ENCODE data around the gene RASGRP4.

Gene RASGRP4

GRCh38 chr19:38378866-38379265 is 47.2 kb downstream of the RASGRP4 start:
- DNase-seq (ENCODE audit: low spot score), result no peak
- in situ Hi-C loops (cut with MboI; ENCODE audit: low pct_unique_long_range_greater_than_20kb, low sequenced_read_pairs, unreplicated experiment), result no loop called here
- no peak for TF ChIP-seq CTCF (IDR thresholded peaks at IDR 0.05; ENCODE audit: extremely low read depth, insufficient read depth, missing control alignments)

GRCh38 chr19:38377052-38377451 is 49.0 kb downstream of the RASGRP4 start:
- in situ Hi-C loops (cut with MboI; ENCODE audit: low pct_unique_long_range_greater_than_20kb, low sequenced_read_pairs, unreplicated experiment), result no loop called here
- no peak for TF ChIP-seq CTCF (IDR thresholded peaks at IDR 0.05; ENCODE audit: extremely low read depth, insufficient read depth, missing control alignments)
- DNase-seq (ENCODE audit: low spot score), result no peak

GRCh38 chr19:38376576-38376975 is 49.4 kb downstream of the RASGRP4 start:
- TF ChIP-seq CTCF (IDR thresholded peaks at IDR 0.05; ENCODE audit: extremely low read depth, insufficient read depth, missing control alignments), result no peak
- DNase-seq (ENCODE audit: low spot score), result no peak
- in situ Hi-C loops (cut with MboI; ENCODE audit: low pct_unique_long_range_greater_than_20kb, low sequenced_read_pairs, unreplicated experiment), result no loop called here

GRCh38 chr19:38375748-38376147 is 50.3 kb downstream of the RASGRP4 start:
- no peak for DNase-seq (ENCODE audit: low spot score)
- in situ Hi-C loops (cut with MboI; ENCODE audit: low pct_unique_long_range_greater_than_20kb, low sequenced_read_pairs, unreplicated experiment), result no loop called here
- TF ChIP-seq CTCF (IDR thresholded peaks at IDR 0.05; ENCODE audit: extremely low read depth, insufficient read depth, missing control alignments), result no peak

GRCh38 chr19:38375098-38375493 is 50.9 kb downstream of the RASGRP4 start:
- in situ Hi-C loops (cut with MboI; ENCODE audit: low pct_unique_long_range_greater_than_20kb, low sequenced_read_pairs, unreplicated experiment), result no loop called here
- TF ChIP-seq CTCF (IDR thresholded peaks at IDR 0.05; ENCODE audit: extremely low read depth, insufficient read depth, missing control alignments), result no peak
- no peak for DNase-seq (ENCODE audit: low spot score)

GRCh38 chr19:38374332-38375097 is 51.5 kb downstream of the RASGRP4 start, which contains the start of gene PSMD8:
Gene PSMD8 (plus strand): TSS chr19:38374571. CDS start chr19:38374602, 31 bp downstream.
- in situ Hi-C loops (cut with MboI; ENCODE audit: low pct_unique_long_range_greater_than_20kb, low sequenced_read_pairs, unreplicated experiment), result no loop called here
- peak; percentile 99 for DNase-seq (ENCODE audit: low spot score)
- TF ChIP-seq CTCF (IDR thresholded peaks at IDR 0.05; ENCODE audit: extremely low read depth, insufficient read depth, missing control alignments), result peak; percentile 16

Data from GM13977 (cell line).